Testis (tissue), 2 donors: ENCODE measurements around the gene TNFRSF11A.

ENCODE experiments used
- POLR2A ChIP-seq: fragments of 450-650 bp; IDR thresholded peaks from one replicate; pipeline ENCODE4 v1.6.1; 2017; ENCODE audit warnings: antibody characterized with exemption, mild to moderate bottlenecking, moderate library complexity
- TF ChIP-seq, protein P1 (sequence below), 3 experiments: fragments of 450-650 bp in 2 of 3; fragments of 200-600 bp in 1 of 3; sonication (generic) in 1 of 3; IDR thresholded peaks; one replicate each; pipeline ENCODE4 v1.5.1; 2016 to 2019; ENCODE audit warnings: antibody characterized with exemption in 3 of 3, mild to moderate bottlenecking in 2 of 3, moderate library complexity in 1 of 3

DNA sequence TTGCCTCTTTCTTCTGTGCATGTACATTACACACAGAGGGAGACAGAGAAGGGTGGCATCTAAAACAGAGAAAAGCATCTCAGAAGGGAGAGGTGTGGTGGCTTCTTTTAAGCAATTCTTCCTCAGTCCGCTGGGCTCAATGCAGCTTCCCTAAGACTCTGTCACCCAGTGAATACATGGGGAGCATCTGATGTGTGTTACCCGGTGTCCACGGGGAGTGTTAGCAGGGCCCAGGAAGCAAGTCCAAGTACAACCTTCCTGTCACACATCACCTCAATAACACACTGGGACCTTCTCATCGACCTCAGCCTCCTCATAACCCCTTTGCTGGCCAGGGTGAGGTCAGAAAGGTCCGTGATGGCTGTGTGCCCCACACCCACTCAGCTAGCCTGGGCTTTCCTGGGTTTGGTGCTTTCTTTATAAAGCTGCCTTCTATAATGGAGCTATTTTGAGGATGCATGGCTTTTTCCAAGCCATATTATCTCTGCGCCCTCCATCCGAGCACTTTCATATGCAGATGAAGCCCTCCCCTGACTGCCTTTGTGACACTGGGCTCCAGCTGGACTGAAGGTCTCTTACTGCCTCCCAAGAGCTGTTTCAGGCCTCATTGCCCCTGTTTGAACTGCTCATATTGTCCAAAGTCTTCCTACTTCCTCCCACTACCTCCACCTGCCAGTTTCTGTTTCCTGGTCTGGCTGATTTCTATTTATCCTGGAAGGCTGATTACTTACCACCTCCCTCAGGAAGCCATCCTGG is 21.4 kb downstream of the TNFRSF11A start:
- TF ChIP-seq, protein P1, sequence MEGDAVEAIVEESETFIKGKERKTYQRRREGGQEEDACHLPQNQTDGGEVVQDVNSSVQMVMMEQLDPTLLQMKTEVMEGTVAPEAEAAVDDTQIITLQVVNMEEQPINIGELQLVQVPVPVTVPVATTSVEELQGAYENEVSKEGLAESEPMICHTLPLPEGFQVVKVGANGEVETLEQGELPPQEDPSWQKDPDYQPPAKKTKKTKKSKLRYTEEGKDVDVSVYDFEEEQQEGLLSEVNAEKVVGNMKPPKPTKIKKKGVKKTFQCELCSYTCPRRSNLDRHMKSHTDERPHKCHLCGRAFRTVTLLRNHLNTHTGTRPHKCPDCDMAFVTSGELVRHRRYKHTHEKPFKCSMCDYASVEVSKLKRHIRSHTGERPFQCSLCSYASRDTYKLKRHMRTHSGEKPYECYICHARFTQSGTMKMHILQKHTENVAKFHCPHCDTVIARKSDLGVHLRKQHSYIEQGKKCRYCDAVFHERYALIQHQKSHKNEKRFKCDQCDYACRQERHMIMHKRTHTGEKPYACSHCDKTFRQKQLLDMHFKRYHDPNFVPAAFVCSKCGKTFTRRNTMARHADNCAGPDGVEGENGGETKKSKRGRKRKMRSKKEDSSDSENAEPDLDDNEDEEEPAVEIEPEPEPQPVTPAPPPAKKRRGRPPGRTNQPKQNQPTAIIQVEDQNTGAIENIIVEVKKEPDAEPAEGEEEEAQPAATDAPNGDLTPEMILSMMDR (IDR thresholded peaks at IDR 0.05) = no peak
- TF ChIP-seq POLR2A = no peak
